Tibial nerve (tissue), 4 donors: ENCODE data around the gene MORN1. TPM values are rescaled to one million over a fixed set of nuclear protein-coding genes. Genes with fewer than 3 reads are reported as not detected.

ENCODE experiments used
- DNase-seq, 2 donors: peaks; one replicate each; pipeline ENCODE4 v3.0.0-alpha.2; 2019; ENCODE audit warnings: low spot score in 2 of 2
- H3K27ac ChIP-seq, 4 donors: fragments of 200-600 bp; sonication (generic) in 3 of 4; one replicate each; pipeline ENCODE4 v1.5.1; 2017 to 2019; ENCODE audit warnings: mild to moderate bottlenecking in 1 of 4
- H3K27me3 ChIP-seq, 2 donors: fragments of 200-600 bp; sonication (generic) in 1 of 2; one replicate each; pipeline versions ENCODE4 v1.5.1 to v1.6.0; 2017 to 2019
- H3K36me3 ChIP-seq, 3 donors: fragments of 200-600 bp; sonication (generic); one replicate each; pipeline ENCODE4 v1.5.1; 2018 to 2019
- H3K4me1 ChIP-seq, 4 donors: fragments of 200-600 bp; sonication (generic) in 3 of 4; one replicate each; pipeline ENCODE4 v1.5.1; 2017 to 2019
- H3K4me3 ChIP-seq, 4 donors: fragments of 200-600 bp; sonication (generic) in 3 of 4; one replicate each; pipeline ENCODE4 v1.5.1; 2017 to 2019; ENCODE audit warnings: mild to moderate bottlenecking in 1 of 4, moderate library complexity in 1 of 4
- H3K9me3 ChIP-seq, 4 donors: fragments of 200-600 bp; sonication (generic) in 3 of 4; one replicate each; pipeline ENCODE4 v1.5.1; 2017 to 2019
- EP300 ChIP-seq, 2 donors: sonication (generic); formaldehyde crosslinking; IDR thresholded peaks; one replicate each; pipeline ENCODE4 v1.6.1; 2017; ENCODE audit warnings: antibody characterized with exemption in 2 of 2, mild to moderate bottlenecking in 1 of 2
- POLR2A ChIP-seq, 2 donors: fragments of 450-650 bp; IDR thresholded peaks; one replicate each; pipeline ENCODE4 v1.6.1; 2017; ENCODE audit warnings: antibody characterized with exemption in 2 of 2, mild to moderate bottlenecking in 2 of 2, moderate library complexity in 2 of 2
- WGBS, 2 donors: methylation state at CpG; one replicate each; pipeline ENCODE4 v1.1.5; 2018; 5-methylcytosine and 5-hydroxymethylcytosine counted together
- total RNA-seq, 4 donors: library from RNA; depleted of rRNA; stranded (reverse); fragments of >200 nt; gene quantifications; one replicate each; pipeline ENCODE4 v1.1.0, GENCODE V29; 2016
- TF ChIP-seq, protein P1 (sequence below), 5 experiments: fragments of 200-600 bp in 3 of 5; fragments of 450-650 bp in 2 of 5; sonication (generic) in 3 of 5; IDR thresholded peaks; one replicate each; pipeline ENCODE4 v1.5.1; 2016 to 2019; ENCODE audit warnings: antibody characterized with exemption in 5 of 5, mild to moderate bottlenecking in 3 of 5, moderate library complexity in 2 of 5

MORN1 gene
- total RNA-seq, 4 donors from 2014 or later, result 8.7 to 21.9 (median 16.1) TPM

DNA sequence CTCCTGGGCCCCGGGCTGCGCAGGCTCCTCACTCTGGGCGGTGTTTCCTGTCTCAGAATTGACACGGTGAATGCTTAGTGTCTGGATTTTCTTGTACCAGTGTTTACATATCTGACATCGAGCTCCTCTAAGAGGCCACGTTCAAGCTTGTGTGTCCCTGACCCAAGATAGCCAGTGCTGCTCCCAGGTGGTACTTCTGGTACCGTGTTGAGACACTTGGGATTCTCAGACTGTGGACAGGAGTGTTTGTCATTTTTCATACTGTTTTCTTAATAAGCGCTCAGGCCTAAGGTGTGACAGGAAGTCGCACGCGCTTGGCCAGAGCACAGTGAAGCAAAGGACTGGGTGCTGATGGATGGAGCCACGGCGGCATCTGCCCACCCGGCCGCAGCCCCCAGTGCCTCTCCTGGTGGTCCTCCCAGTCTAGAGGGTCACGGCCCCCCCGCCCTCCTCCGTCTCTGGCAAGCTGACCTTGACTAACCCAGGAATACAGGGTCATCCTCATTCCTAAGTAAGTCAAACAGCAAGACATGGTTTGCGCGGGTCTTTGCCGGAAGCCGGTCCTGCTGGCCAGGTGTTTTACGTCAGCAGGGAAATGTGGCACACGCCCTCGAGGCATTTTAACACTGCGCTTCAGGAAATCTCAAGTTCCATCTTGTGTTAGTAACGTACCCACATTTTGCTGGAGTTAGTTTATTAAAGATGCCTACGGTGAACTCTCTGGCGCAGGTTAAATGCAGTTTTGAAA lies 13.0 kb upstream of the MORN1 start:
- no peak overlapping the region for H3K27ac ChIP-seq
- no peak overlapping the region for H3K4me3 ChIP-seq
- no peaks in the 10 kb centered on the region for H3K9me3 ChIP-seq
- H3K4me1 ChIP-seq, result peaks cover 0 to 5% (median 0%) of the 10 kb centered on the region in 4 donors
- H3K27me3 ChIP-seq, result no peaks in the 10 kb centered on the region
- no peak for DNase-seq
- peaks cover 0 to 98% (median 42%) of the 10 kb centered on the region in 3 donors for H3K36me3 ChIP-seq
- no peak for TF ChIP-seq POLR2A (IDR thresholded peaks at IDR 0.05)
- TF ChIP-seq, protein P1, sequence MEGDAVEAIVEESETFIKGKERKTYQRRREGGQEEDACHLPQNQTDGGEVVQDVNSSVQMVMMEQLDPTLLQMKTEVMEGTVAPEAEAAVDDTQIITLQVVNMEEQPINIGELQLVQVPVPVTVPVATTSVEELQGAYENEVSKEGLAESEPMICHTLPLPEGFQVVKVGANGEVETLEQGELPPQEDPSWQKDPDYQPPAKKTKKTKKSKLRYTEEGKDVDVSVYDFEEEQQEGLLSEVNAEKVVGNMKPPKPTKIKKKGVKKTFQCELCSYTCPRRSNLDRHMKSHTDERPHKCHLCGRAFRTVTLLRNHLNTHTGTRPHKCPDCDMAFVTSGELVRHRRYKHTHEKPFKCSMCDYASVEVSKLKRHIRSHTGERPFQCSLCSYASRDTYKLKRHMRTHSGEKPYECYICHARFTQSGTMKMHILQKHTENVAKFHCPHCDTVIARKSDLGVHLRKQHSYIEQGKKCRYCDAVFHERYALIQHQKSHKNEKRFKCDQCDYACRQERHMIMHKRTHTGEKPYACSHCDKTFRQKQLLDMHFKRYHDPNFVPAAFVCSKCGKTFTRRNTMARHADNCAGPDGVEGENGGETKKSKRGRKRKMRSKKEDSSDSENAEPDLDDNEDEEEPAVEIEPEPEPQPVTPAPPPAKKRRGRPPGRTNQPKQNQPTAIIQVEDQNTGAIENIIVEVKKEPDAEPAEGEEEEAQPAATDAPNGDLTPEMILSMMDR (IDR thresholded peaks at IDR 0.05), result no peak
- no peak for TF ChIP-seq EP300 (IDR thresholded peaks at IDR 0.05)
- 86% methylated on average over 29 of the region's 29 CpGs for WGBS, 2 donors

DNA sequence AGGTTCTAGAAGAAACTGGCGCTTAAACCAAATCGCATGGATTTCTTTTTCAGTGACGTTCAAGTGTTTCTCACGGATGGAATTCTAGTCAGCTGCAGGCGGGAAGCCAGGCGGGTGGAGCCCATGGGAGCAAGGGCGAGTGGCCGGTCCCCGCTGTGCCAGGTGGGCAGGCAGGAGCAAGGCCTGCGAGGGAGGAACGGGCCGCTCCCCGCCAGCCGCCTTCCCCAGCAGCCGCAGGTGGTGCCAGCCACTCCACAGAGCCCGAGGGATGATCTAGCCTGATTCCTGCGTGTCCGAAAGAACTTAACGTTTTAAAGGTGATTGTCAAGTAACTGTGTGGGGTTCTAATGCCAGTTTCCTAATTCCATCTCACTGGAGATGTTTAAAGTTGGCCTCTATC lies 11.9 kb upstream of the MORN1 start:
- DNase-seq, result no peak
- Histone ChIP-seq H3K36me3 (peaks cover 0 to 98% (median 49%) of the 10 kb centered on the region in 3 donors), H3K4me1 (peaks cover 0 to 5% (median 0%) of the 10 kb centered on the region in 4 donors), H3K4me3 (no peak overlapping the region), H3K27me3 (no peaks in the 10 kb centered on the region), H3K9me3 (no peaks in the 10 kb centered on the region), H3K27ac (no peak overlapping the region)
- TF ChIP-seq POLR2A (IDR thresholded peaks at IDR 0.05), result no peak
- no peak for TF ChIP-seq EP300 (IDR thresholded peaks at IDR 0.05)
- TF ChIP-seq, protein P1 (IDR thresholded peaks at IDR 0.05), result no peak
- 84 to 86% methylated on average over 19 of the region's 19 CpGs for WGBS, 2 donors

DNA sequence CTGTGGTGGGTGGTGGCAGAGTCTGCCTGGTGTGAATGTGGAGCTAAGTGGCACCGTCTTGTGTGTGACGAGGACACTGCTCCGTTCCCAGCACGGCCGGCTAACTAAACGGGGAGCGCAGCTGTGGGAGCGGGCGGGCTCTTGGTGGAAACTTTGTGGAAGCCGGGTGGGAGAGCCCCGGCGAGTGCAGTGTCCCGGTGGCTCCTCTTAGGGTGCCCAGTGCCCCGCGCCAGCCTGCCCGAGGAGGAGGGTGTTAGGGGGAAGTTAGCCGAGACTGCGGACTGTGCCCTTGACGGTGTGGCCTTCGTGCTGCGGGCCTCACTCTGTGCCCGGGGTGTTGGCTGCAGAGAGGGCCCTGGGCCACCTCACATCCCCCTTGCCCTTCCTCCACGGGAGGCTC lies 11.1 kb upstream of the MORN1 start:
- DNase-seq, result no peak
- no peak overlapping the region for H3K4me3 ChIP-seq
- no peaks in the 10 kb centered on the region for H3K27me3 ChIP-seq
- TF ChIP-seq, protein P1 (IDR thresholded peaks at IDR 0.05), result no peak
- TF ChIP-seq POLR2A (IDR thresholded peaks at IDR 0.05) (no peak), EP300 (IDR thresholded peaks at IDR 0.05) (no peak)
- peaks cover 0 to 5% (median 0%) of the 10 kb centered on the region in 4 donors for H3K4me1 ChIP-seq
- H3K9me3 ChIP-seq, result no peaks in the 10 kb centered on the region
- H3K36me3 ChIP-seq, result peaks cover 1 to 98% (median 56%) of the 10 kb centered on the region in 3 donors
- no peak overlapping the region for H3K27ac ChIP-seq
- WGBS, 2 donors, result 84 to 92% methylated on average over 16 to 23 of the region's 23 CpGs

DNA sequence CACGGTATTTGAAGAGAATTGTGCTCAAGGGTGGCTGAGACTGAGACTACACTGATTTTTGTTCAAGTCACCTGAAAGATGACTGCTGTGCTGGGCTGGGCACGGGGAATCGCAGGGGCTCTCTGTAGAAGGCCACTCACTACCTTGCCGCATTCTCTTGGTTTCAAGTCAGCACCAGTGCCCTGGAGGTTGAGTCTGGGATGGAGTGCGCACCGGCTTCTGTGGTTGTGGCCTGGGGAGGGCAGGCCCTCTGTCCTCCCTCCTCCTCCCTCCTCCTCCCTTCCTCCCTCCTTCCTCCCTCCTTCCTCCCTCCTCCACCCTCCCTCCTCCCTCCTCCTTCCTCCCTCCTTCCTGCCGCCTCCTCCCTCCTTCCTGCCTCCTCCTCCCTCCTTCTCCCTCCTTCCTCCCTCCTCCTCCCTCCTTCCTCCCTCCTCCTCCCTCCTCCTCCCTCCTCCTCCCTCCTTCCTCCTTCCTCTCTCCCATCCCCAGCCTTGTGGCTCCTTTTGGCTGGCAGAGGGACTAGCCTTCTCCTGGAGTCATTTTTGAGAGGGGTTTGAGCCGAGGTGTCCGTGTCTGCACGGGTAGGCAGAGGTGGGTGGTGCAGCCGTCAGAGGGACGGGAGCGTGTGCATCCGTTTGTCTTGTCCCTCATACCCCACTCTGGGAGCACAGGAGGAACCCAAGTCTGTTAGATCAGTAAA lies 9.7 kb upstream of the MORN1 start:
- H3K27ac ChIP-seq, result no peak overlapping the region
- H3K4me3 ChIP-seq, result no peak overlapping the region
- peaks cover 3 to 98% (median 60%) of the 10 kb centered on the region in 3 donors for H3K36me3 ChIP-seq
- TF ChIP-seq EP300 (IDR thresholded peaks at IDR 0.05) (no peak), POLR2A (IDR thresholded peaks at IDR 0.05) (no peak)
- TF ChIP-seq, protein P1 (IDR thresholded peaks at IDR 0.05), result no peak
- H3K9me3 ChIP-seq, result no peaks in the 10 kb centered on the region
- peaks cover 0 to 5% (median 0%) of the 10 kb centered on the region in 4 donors for H3K4me1 ChIP-seq
- no peaks in the 10 kb centered on the region for H3K27me3 ChIP-seq
- no peak for DNase-seq
- WGBS, 2 donors, result 81 to 85% methylated on average over 14 of the region's 14 CpGs

DNA sequence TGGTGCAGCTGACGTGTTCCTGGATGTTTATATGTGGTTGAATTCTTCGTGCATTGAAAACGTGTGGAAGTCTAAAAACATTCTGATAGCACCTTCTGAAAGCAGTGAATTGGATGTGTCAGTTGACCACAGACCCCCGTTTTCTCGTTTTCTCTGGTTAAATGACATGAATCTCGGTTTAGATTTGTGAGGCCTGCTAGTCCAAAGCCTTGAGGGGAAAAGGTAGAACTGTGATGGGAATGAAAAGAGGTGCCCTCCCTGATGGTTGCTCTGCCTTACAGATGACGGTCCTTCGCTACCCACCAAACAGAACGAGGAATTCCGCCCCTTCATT lies 9.2 kb upstream of the MORN1 start:
- Histone ChIP-seq H3K9me3 (no peaks in the 10 kb centered on the region), H3K4me1 (peaks cover 0 to 5% (median 0%) of the 10 kb centered on the region in 4 donors), H3K36me3 (peaks cover 3 to 98% (median 60%) of the 10 kb centered on the region in 3 donors), H3K27ac (no peak overlapping the region), H3K27me3 (no peaks in the 10 kb centered on the region), H3K4me3 (no peak overlapping the region)
- no peak for DNase-seq
- TF ChIP-seq EP300 (IDR thresholded peaks at IDR 0.05) (no peak), POLR2A (IDR thresholded peaks at IDR 0.05) (no peak)
- TF ChIP-seq, protein P1 (IDR thresholded peaks at IDR 0.05), result no peak
- WGBS, 2 donors, result 84 to 85% methylated on average over 10 of the region's 10 CpGs
